Peyer's patch (tissue), 4 donors: ENCODE results near the gene KIAA1671. TPM values are rescaled to one million over a fixed set of nuclear protein-coding genes. Genes with fewer than 3 reads are reported as not detected.

Experiments used
- DNase-seq, 3 donors: peaks; one replicate each; pipeline ENCODE4 v3.0.0-alpha.2; 2017 to 2019
- H3K27ac ChIP-seq, 4 donors: fragments of 200-600 bp; sonication (generic); one replicate each; pipeline ENCODE4 v1.5.1; 2016 to 2019
- H3K27me3 ChIP-seq, 2 donors: fragments of 200-600 bp; sonication (generic); one replicate each; pipeline ENCODE4 v1.5.1; 2019
- H3K36me3 ChIP-seq, 3 donors: fragments of 200-600 bp; sonication (generic); one replicate each; pipeline ENCODE4 v1.5.1; 2016 to 2019
- H3K4me1 ChIP-seq, 4 donors: fragments of 200-600 bp; sonication (generic); one replicate each; pipeline ENCODE4 v1.5.1; 2016 to 2019
- H3K4me3 ChIP-seq, 4 donors: fragments of 200-600 bp; sonication (generic); 1 replicate in 3 of 4; 2 replicates in 1 of 4; pipeline ENCODE4 v1.5.1; 2016 to 2019; ENCODE audit warnings: mild to moderate bottlenecking in 1 of 4
- H3K9me3 ChIP-seq, 4 donors: fragments of 200-600 bp; sonication (generic); one replicate each; pipeline ENCODE4 v1.5.1; 2016 to 2019; ENCODE audit warnings: mild to moderate bottlenecking in 1 of 4
- CTCF ChIP-seq, 6 experiments: fragments of 450-650 bp in 4 of 6; fragments of 200-600 bp in 2 of 6; sonication (generic) in 1 of 6; IDR thresholded peaks; one replicate each; pipeline ENCODE4 v1.5.1; 2017 to 2019; ENCODE audit warnings: antibody characterized with exemption in 6 of 6, mild to moderate bottlenecking in 3 of 6, moderate library complexity in 1 of 6
- POLR2A ChIP-seq, 2 donors: fragments of 450-650 bp; IDR thresholded peaks; one replicate each; pipeline ENCODE4 v1.5.1; 2017; ENCODE audit warnings: antibody characterized with exemption in 2 of 2, mild to moderate bottlenecking in 2 of 2, moderate library complexity in 2 of 2
- total RNA-seq, 4 donors: library from RNA; depleted of rRNA; stranded (reverse); fragments of >200 nt; gene quantifications; one replicate each; pipeline ENCODE4 v1.1.0, GENCODE V29; 2016

KIAA1671 gene
- total RNA-seq, 4 donors from 2014 or later: 41.3 to 149 (median 113) TPM

GRCh38 chr22:25069426-25069757 is 116.9 kb downstream of the KIAA1671 start:
- DNase-seq: no peak
- TF ChIP-seq POLR2A (IDR thresholded peaks at IDR 0.05) (no peak), CTCF (IDR thresholded peaks at IDR 0.05) (no peak)
- H3K9me3 ChIP-seq: no peaks in the 10 kb centered on the region
- peaks cover 0 to 11% (median 0%) of the 10 kb centered on the region in 3 donors for H3K36me3 ChIP-seq
- H3K27ac ChIP-seq: peak overlapping the region in 3 of 4 donors; percentile 46 to 70 (median 62)
- peaks cover 0 to 23% (median 3%) of the 10 kb centered on the region in 4 donors for H3K4me1 ChIP-seq
- no peaks in the 10 kb centered on the region for H3K27me3 ChIP-seq
- no peak overlapping the region for H3K4me3 ChIP-seq

- TF ChIP-seq CTCF (IDR thresholded peaks at IDR 0.05) (no peak), POLR2A (IDR thresholded peaks at IDR 0.05) (no peak)
- DNase-seq: no peak
- peaks cover 0 to 11% (median 0%) of the 10 kb centered on the region in 3 donors for H3K36me3 ChIP-seq
- H3K4me1 ChIP-seq: peaks cover 0 to 23% (median 3%) of the 10 kb centered on the region in 4 donors
- H3K4me3 ChIP-seq: peak overlapping the region; percentile 24 to 36 (median 30)
- no peaks in the 10 kb centered on the region for H3K27me3 ChIP-seq
- peak overlapping the region; percentile 46 to 70 (median 57) for H3K27ac ChIP-seq
- no peaks in the 10 kb centered on the region for H3K9me3 ChIP-seq
Measured at GRCh38 chr22:25069758-25070481, 117.4 kb downstream of the KIAA1671 start.

- H3K4me3 ChIP-seq: no peak overlapping the region
- H3K27ac ChIP-seq: peak overlapping the region in 2 of 4 donors; percentile 62 to 70
- peaks cover 0 to 23% (median 3%) of the 10 kb centered on the region in 4 donors for H3K4me1 ChIP-seq
- no peaks in the 10 kb centered on the region for H3K9me3 ChIP-seq
- peaks cover 0 to 11% (median 0%) of the 10 kb centered on the region in 3 donors for H3K36me3 ChIP-seq
- TF ChIP-seq POLR2A (IDR thresholded peaks at IDR 0.05): no peak
- no peak for DNase-seq
- H3K27me3 ChIP-seq: no peaks in the 10 kb centered on the region
Measured at GRCh38 chr22:25070956-25071355, 118.4 kb downstream of the KIAA1671 start.

GRCh38 chr22:25071720-25072119 is 119.2 kb downstream of the KIAA1671 start:
- DNase-seq: no peak
- TF ChIP-seq POLR2A (IDR thresholded peaks at IDR 0.05): no peak
- no peak for TF ChIP-seq CTCF (IDR thresholded peaks at IDR 0.05)
- Histone ChIP-seq H3K27ac (no peak overlapping the region), H3K27me3 (no peaks in the 10 kb centered on the region), H3K36me3 (peaks cover 0 to 11% (median 0%) of the 10 kb centered on the region in 3 donors), H3K4me1 (peaks cover 0 to 23% (median 1%) of the 10 kb centered on the region in 4 donors), H3K4me3 (no peak overlapping the region), H3K9me3 (no peaks in the 10 kb centered on the region)

GRCh38 chr22:25072406-25072805 is 119.9 kb downstream of the KIAA1671 start:
- H3K27me3 ChIP-seq: no peaks in the 10 kb centered on the region
- peak overlapping the region in 1 of 4 donors; percentile 12 for H3K27ac ChIP-seq
- no peaks in the 10 kb centered on the region for H3K9me3 ChIP-seq
- no peak overlapping the region for H3K4me3 ChIP-seq
- TF ChIP-seq CTCF (IDR thresholded peaks at IDR 0.05): no peak
- no peak for TF ChIP-seq POLR2A (IDR thresholded peaks at IDR 0.05)
- peaks cover 0 to 11% (median 0%) of the 10 kb centered on the region in 3 donors for H3K36me3 ChIP-seq
- DNase-seq: no peak
- H3K4me1 ChIP-seq: peaks cover 0 to 23% (median 0%) of the 10 kb centered on the region in 4 donors

- Histone ChIP-seq H3K27me3 (no peaks in the 10 kb centered on the region), H3K4me1 (peaks cover 0 to 7% (median 0%) of the 10 kb centered on the region in 4 donors), H3K4me3 (no peak overlapping the region), H3K36me3 (peaks cover 0 to 7% (median 0%) of the 10 kb centered on the region in 3 donors), H3K9me3 (no peaks in the 10 kb centered on the region), H3K27ac (peak overlapping the region in 1 of 4 donors; percentile 4)
- no peak for DNase-seq
- TF ChIP-seq CTCF (IDR thresholded peaks at IDR 0.05) (no peak), POLR2A (IDR thresholded peaks at IDR 0.05) (no peak)
Measured at GRCh38 chr22:25076336-25076735, 123.8 kb downstream of the KIAA1671 start.
